NK-92 treated with Interleukin-12 subunit alpha and Interleukin-12 subunit beta, amount 100 ng/mL, for 24 hours (cell line): Measurements from ENCODE around the gene GATA6.
"Not testable (repeated sequence)": the region's sequence is repeated elsewhere in the genome, so short reads cannot be mapped to it uniquely, and the experiment has no call there.

Source experiments
- DNase-seq: peaks from one replicate; lab custom pipeline; 2025; lab: John Stamatoyannopoulos, UW

The GATA6 gene

GRCh38 chr18:22204996-22205395, 35.6 kb downstream of the GATA6 start:
- no peak for DNase-seq

- no peak for DNase-seq
Measured at GRCh38 chr18:22207021-22207758, 37.8 kb downstream of the GATA6 start.

DNA sequence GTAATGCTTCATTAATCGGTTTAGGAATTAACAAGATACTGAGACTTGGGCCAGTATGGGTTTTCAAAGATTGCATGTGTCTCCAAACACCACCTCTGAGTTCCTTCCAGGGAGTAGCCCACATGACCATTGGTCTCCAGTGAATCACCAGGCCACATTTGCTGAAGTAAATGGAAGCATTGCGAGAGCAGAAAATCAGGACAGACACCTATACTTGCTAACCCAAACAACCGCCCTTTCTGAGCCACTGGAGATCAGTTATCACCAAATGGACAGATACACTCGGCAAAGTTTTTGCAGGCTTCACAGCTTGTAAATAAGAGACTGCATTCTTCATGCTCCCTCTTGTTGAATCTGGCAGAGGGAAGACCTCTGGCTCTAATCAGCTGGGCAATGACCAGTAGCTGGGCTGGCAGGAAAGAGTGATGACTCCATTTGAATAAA, 40.9 kb downstream of the GATA6 start:
- no peak for DNase-seq

DNA sequence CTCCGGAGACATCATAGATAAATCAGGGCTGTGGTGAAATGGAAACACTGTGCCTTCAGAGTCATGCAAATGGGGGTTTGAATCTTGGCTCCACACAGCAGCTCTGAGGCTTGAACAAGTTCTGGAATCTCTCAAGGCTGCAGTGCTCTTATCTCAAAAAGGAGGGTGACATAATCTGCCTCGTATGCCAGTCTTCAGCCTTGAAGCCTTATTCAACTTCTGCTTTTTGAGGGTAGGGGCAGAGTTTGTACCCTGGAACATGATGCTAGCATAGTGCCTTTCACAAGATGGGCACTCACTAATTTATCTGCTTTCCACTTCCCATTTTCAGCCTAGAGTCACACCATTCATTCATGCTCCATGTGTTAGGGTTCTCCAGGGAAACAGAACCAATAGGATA, 42.3 kb downstream of the GATA6 start:
- DNase-seq, result no peak

DNA sequence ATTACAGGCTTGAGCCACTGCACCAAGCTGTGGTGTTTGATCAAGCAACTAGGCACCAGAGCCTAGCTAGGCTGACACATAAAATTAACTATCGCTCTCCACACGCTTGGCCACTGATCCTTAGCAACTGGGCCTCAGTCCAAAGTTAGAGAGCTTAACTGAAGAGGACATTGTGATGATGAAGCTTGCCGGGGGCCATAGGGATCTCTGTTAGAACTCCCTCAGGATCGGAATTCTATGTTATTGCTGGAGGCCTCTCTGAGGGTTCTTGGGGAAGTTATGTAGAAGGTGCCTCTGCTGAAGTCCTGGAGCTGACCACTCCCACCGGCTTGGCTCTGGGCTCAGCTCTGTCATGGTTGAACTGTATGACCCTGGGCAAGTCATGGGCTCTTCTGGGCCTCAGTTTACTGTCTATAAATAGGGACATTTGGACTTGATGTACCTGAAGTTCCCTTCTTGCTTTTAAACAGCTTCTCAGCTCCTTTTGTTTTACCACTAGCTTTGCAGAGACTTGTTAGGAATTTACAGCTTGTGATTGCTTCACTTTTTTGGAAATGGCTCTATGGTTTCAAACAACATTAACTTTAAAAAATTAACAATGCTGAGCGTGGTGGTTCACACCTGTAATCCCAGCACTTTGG, 44.1 kb downstream of the GATA6 start:
- DNase-seq, result no peak

DNA sequence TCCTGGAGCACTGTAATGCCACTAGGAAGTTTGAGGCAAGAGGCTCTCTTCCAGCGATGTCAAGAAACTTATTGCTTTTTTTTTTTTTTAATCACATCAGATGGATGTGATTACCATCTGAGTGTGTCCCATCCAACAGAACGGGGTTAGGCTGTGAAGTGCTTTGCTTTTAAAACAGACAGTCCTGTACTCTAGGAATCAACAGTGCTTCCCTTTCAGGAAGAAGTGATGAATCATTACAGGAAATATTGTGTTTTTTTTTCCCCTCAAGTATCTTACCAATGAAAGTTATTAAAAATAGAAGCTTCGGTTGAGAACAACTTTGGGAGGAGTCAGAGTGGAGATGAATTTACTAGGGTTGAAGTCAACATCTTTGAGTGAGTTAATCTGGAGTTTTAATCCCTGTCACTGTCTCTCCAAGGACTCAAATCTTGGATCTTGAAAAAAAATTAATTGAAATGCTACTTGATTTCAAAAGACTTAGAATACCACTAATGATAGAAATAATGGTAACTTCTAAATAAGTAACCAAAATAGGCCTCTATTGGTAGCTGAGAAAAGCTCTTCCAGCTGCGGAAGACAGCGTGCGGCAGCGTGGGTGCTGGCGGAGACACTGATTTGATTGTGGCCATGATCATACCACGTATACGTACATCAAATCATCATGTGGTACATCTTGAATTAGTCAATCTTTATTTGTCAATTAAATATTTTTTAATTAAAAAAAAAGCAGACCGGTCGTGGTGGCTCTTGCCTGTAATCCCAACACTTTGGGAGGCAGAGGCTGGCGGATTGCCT, 45.5 kb downstream of the GATA6 start:
- no peak for DNase-seq

GRCh38 chr18:22218835-22219234, 49.4 kb downstream of the GATA6 start:
- DNase-seq, result no peak

DNA sequence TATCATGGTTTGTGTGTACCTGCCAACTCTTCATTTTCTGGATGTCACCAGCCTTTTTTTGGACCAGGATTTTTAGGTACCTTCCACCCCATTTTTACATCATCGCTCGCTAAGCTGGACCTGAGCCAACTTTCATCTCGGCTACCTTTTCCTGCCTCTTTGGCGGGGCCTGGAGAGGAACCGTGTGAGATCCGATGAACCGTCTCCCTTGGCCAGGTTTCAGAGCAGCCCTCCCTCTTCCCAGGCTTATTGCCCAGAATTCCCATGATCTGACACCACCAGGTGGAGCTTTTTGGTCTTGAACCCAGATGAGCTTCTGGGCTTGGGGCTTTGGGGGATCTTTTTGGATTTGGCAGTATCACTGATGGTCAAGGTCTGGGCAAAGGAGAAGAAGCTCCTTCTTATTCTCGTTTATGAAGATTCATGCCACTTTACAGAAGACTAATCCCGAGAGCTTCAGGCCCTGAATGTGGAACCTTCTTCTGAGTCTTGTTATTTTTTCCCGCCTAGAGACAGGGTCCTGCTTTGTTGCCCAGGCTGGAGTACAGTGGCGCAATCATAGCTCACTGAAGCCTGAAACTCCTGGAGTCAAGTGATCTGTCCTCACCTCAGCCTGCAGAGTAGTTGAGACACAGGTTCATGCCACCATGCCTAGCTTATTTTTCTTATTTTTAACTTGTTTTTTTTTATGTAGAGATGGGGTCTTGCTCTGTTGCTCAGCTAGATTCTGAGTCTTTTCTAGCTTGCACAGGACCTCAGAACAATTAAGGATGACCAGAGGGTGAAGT, 50.4 kb downstream of the GATA6 start:
- no peak for DNase-seq

- DNase-seq, result not testable (repeated sequence)
Measured at GRCh38 chr18:22220585-22220984, 51.2 kb downstream of the GATA6 start.

DNA sequence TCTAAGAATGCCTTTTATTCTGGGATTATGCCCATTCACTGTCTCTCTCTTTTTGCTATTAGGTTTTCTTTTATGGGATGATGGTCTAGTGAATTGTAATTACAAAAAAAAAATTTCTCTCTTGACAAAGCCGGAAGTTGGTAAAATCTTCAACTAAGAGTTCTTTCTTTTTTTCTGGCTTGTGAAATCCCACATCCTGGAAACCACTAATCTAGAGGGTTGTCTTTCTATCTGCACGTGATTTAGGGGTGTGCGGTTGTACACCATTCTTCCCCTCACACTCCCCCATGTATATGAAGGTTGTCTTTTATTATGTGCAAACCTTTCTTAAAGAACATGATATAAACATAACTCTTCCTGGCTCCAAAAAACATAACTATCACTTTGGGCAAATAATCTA, 52.0 kb downstream of the GATA6 start:
- DNase-seq, result no peak

GRCh38 chr18:22223254-22223964, 54.0 kb downstream of the GATA6 start:
- no peak for DNase-seq

DNA sequence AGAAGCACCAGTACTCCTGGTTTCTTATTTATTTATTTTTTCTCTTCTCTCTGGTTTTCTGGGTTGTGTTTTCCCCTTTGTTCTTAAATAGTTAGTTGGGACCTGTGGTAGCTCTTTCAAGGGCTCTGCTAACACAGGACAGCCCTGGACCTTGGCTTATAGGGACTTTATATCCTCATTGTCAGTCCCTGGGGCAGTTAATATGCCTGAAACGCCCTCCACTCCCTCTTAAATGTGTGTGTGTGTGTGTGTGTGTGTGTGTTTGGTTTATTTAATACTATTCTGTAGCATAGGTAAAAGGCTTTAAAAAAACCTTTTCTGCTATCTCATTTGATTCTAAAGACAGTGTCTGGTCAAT, 54.6 kb downstream of the GATA6 start:
- DNase-seq, result no peak

GRCh38 chr18:22224339-22224738, 55.0 kb downstream of the GATA6 start:
- no peak for DNase-seq

- DNase-seq, result no peak
Measured at GRCh38 chr18:22226801-22227200, 57.4 kb downstream of the GATA6 start.

- DNase-seq, result no peak
Measured at GRCh38 chr18:22228976-22229375, 59.6 kb downstream of the GATA6 start.

GRCh38 chr18:22229456-22230124, 60.2 kb downstream of the GATA6 start:
- no peak for DNase-seq

DNA sequence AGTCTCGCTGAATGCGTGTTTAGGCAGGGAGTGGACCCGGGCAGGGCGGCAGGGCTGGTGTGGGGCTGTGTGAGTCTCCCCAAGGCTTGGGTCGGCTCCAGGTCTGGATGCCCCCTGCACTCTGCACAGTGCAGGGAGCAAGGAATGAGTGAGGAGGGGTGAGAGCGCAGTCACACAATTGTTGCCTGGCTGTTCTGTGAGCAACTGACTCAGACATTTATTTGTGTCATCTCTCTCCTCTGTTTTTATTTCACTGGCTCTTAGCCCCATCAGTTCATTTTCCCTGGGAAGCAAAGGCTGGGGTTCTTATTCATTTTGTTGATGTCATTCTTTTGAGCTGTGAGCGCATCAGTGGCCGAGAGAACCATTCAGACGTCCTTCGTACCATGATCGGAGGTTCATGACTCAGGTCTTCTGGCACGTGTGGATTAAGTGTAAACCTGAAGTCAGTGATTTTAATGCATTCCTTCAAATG, 61.1 kb downstream of the GATA6 start:
- no peak for DNase-seq

- no peak for DNase-seq
Measured at GRCh38 chr18:22233266-22233665, 63.9 kb downstream of the GATA6 start.

DNA sequence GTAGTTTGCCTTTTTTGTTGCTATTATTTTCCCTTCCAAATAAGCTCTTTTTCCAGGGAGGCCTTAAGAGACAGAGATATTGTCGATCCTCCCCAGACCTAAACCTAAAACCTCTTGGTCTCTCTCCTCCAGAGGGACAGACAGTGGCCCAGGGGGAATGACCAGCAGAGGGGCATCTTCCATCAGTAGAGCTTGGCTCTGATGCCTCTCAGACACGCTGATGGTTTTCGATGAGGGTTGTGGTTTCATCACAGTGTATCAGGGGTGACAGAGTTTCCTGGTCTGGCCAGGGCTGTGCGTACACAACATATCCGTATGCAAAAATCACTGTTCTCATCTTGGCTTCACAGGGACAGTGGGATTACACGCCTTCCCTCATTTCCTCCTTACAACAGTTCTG, 68.6 kb downstream of the GATA6 start:
- DNase-seq, result no peak

GRCh38 chr18:22238681-22239080, 69.3 kb downstream of the GATA6 start:
- DNase-seq, result no peak

DNA sequence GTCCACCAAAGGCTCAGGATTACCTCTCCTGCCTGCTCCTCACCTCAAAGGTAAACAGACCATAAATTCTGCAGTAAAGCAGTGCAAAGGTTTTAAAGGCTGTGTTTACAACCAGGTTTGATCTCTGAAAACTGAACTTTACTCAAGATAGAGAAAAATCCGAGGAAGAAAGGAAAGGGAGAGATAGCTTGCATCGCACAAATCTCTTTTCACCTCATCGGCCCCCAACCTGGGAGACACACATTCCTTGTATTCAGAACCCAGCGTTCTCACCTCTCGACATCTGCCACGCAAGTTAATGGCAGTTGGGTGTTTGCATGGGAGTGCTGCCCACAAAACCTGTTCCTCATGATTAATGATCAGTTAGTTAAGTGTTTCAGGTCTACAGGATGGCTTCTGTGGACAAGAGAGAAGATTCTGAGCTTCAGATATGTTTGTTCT, 72.6 kb downstream of the GATA6 start:
- no peak for DNase-seq
